Osteoblast (primary cell): ENCODE measurements around the gene COL1A1. TPM values are rescaled to one million over a fixed set of nuclear protein-coding genes. Genes with fewer than 3 reads are reported as not detected.

Source experiments
- DNase-seq: peaks from one replicate; pipeline ENCODE4 v3.0.0; 2011; ENCODE audit warnings: low spot score, mixed read lengths; ENCODE audit not compliant: insufficient read length; ENCODE audit errors: missing footprints
- H2AFZ ChIP-seq: 2 replicates; pipeline ENCODE4 v1.6.0; 2011; ENCODE audit warnings: mild to moderate bottlenecking, low read length
- H3K27ac ChIP-seq: 2 replicates; pipeline ENCODE4 v1.5.1; 2011; ENCODE audit warnings: mild to moderate bottlenecking, low read depth, low read length, moderate library complexity
- H3K27me3 ChIP-seq: 2 replicates; pipeline ENCODE4 v1.6.0; 2012; ENCODE audit warnings: mild to moderate bottlenecking, control low read depth, inconsistent platforms, low read length, moderate library complexity; ENCODE audit not compliant: insufficient read depth
- H3K36me3 ChIP-seq: 2 replicates; pipeline ENCODE4 v1.5.1; 2011; ENCODE audit warnings: mild to moderate bottlenecking, low read length, control low read depth, moderate library complexity; ENCODE audit not compliant: insufficient read depth
- H3K4me1 ChIP-seq: 2 replicates; pipeline ENCODE4 v1.5.1; 2011; ENCODE audit warnings: mild to moderate bottlenecking, low read length, control low read depth, moderate library complexity; ENCODE audit not compliant: insufficient read depth
- H3K4me2 ChIP-seq: 2 replicates; pipeline ENCODE4 v1.6.0; 2011; ENCODE audit warnings: mild to moderate bottlenecking, low read length; ENCODE audit not compliant: insufficient read depth
- H3K4me3 ChIP-seq: fragments of 200-600 bp; sonication (generic); 3 replicates; pipeline ENCODE4 v1.5.1; 2012; ENCODE audit warnings: mild to moderate bottlenecking, low read length, inconsistent platforms; ENCODE audit not compliant: insufficient read depth
- H3K79me2 ChIP-seq: 2 replicates; pipeline ENCODE4 v1.6.0; 2012; ENCODE audit warnings: mild to moderate bottlenecking, low read length, control low read depth, inconsistent platforms; ENCODE audit not compliant: insufficient read depth
- H3K9me3 ChIP-seq: 2 replicates; pipeline ENCODE4 v1.5.1; 2011; ENCODE audit warnings: low read depth, low read length, control low read depth
- H4K20me1 ChIP-seq: 2 replicates; pipeline ENCODE4 v1.6.0; 2012; ENCODE audit warnings: mild to moderate bottlenecking, low read length, control low read depth; ENCODE audit not compliant: insufficient read depth
- total RNA-seq: library from RNA; depleted of rRNA; stranded (reverse); fragments of >200 nt; gene quantifications from 2 replicates; pipeline ENCODE4 v1.2.3, GENCODE V29; 2012
- TF ChIP-seq, protein P1 (sequence below): IDR thresholded peaks from 2 replicates; pipeline ENCODE4 v1.5.1; 2011; ENCODE audit warnings: mild to moderate bottlenecking, low read depth, low read length, moderate library complexity; ENCODE audit errors: extremely low read depth

COL1A1 gene
- 6,718 and 8,987 TPM in 2 replicates for total RNA-seq

DNA sequence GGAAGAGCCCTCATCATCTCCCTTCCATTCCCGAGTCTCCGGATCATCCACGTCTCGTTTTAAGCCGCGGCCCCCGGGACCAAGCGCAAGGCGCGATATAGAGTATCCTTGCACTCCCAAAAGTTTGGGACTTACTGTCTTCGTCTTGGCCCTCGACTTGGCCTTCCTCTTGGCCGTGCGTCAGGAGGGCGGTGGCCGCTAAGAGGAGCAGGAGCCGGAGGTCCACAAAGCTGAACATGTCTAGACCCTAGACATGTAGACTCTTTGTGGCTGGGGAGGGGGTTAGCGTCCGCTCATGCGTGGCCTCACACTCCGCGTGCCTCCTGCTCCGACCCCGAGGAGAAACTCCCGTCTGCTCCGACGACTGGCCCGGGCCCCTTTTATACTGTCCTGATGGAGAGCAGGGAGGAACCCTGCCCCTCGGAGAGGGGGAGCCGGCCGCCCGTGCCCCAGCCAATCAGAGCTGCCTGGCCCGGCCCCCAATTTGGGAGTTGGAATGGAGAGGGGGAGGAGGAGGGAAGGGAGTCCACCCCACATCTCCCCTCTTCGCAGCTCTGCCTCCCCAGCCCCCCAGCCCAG is at the start of gene COL1A1:
COL1A1 (minus strand) TSS at position 356 of the 579 bp plus-strand sequence; CDS start at position 238, 118 bp downstream.
- Histone ChIP-seq H3K9me3 (no peaks in the 10 kb centered on the region), H3K4me2 (peak within 1 kb of the TSS; percentile 86), H3K79me2 (peaks cover 64% of the 10 kb centered on the region), H3K27ac (peak within 1 kb of the TSS; percentile 96), H3K27me3 (no peaks in the 10 kb centered on the region), H4K20me1 (peaks cover 46% of the 10 kb centered on the region), H3K4me1 (peaks cover 70% of the 10 kb centered on the region), H2AFZ (no peak within 1 kb of the TSS), H3K4me3 (peak within 1 kb of the TSS; percentile 99), H3K36me3 (peaks cover 35% of the 10 kb centered on the region)
- DNase-seq, result peak; percentile 99
- TF ChIP-seq, protein P1, sequence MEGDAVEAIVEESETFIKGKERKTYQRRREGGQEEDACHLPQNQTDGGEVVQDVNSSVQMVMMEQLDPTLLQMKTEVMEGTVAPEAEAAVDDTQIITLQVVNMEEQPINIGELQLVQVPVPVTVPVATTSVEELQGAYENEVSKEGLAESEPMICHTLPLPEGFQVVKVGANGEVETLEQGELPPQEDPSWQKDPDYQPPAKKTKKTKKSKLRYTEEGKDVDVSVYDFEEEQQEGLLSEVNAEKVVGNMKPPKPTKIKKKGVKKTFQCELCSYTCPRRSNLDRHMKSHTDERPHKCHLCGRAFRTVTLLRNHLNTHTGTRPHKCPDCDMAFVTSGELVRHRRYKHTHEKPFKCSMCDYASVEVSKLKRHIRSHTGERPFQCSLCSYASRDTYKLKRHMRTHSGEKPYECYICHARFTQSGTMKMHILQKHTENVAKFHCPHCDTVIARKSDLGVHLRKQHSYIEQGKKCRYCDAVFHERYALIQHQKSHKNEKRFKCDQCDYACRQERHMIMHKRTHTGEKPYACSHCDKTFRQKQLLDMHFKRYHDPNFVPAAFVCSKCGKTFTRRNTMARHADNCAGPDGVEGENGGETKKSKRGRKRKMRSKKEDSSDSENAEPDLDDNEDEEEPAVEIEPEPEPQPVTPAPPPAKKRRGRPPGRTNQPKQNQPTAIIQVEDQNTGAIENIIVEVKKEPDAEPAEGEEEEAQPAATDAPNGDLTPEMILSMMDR, result no peak

DNA sequence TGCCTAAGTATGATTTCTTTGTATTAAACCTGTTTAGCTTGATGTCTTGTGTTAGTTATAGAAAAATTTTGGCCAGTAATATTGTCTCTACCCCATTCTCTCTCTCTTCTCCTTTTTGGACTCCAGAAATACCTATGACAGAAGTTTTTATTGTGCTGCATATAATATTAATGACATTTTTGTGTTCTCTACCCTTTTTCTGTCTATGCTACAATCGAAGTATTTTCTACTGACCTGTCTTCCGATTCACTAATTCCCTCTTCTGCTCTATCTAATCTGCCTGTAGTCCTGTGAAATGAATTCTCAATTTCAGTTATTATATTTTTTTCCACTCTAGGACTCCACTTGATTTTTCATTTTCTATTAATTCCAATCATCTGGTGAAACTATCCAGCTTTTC is 46.8 kb upstream of the COL1A1 start:
- Histone ChIP-seq H3K36me3 (no peaks in the 10 kb centered on the region), H3K27ac (no peak overlapping the region), H3K27me3 (no peaks in the 10 kb centered on the region), H3K79me2 (no peaks in the 10 kb centered on the region), H3K4me3 (no peak overlapping the region), H4K20me1 (no peaks in the 10 kb centered on the region), H3K4me2 (no peak overlapping the region), H2AFZ (no peak overlapping the region), H3K4me1 (no peaks in the 10 kb centered on the region), H3K9me3 (no peaks in the 10 kb centered on the region)
- TF ChIP-seq, protein P1, result no peak
- no peak for DNase-seq

DNA sequence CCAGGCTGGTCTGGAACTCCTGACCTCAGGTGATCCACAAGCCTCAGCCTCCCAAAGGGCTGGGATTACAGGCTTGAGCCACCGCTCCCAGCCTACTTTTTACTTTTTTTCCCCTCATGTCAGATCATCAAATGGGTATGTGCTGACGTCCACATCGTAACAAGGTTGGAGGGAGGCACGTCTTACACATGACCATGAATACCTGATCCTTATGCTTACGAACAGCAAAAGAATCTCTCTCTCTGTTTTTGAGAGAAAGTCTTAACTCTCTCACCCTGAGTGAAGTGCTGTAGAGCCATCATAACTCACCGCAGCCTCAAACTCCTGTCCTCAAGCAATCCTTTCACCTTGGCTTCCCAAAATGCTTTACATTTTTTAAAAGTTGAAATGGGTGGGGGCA is 43.3 kb upstream of the COL1A1 start:
- H3K27me3 ChIP-seq, result no peaks in the 10 kb centered on the region
- no peaks in the 10 kb centered on the region for H3K36me3 ChIP-seq
- H3K79me2 ChIP-seq, result no peaks in the 10 kb centered on the region
- no peak overlapping the region for H3K27ac ChIP-seq
- H3K4me3 ChIP-seq, result no peak overlapping the region
- no peaks in the 10 kb centered on the region for H4K20me1 ChIP-seq
- DNase-seq, result no peak
- H2AFZ ChIP-seq, result no peak overlapping the region
- no peak overlapping the region for H3K4me2 ChIP-seq
- H3K9me3 ChIP-seq, result no peaks in the 10 kb centered on the region
- TF ChIP-seq, protein P1, result no peak
- peaks cover 12% of the 10 kb centered on the region for H3K4me1 ChIP-seq

DNA sequence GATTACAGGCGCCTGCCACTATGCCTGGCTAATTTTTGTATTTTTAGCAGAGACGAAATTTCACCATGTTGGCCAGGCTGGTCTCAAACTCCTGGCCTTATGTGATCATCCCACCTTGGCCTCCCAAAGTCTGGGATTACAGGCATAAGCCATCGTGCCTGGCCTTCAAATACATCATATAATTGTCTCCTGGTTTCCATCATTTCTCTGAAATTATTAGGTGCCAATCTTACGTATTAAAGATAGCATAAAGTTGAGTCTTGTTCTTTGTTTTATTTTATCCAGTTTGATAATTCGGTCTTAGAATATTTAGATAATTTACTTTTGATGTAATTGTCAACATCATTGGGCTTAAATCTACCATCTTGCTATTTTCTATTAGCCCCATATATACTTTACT is 40.0 kb upstream of the COL1A1 start:
- Histone ChIP-seq H3K4me2 (no peak overlapping the region), H4K20me1 (no peaks in the 10 kb centered on the region), H2AFZ (no peak overlapping the region), H3K4me1 (peaks cover 25% of the 10 kb centered on the region), H3K36me3 (no peaks in the 10 kb centered on the region), H3K79me2 (no peaks in the 10 kb centered on the region), H3K9me3 (no peaks in the 10 kb centered on the region), H3K27ac (no peak overlapping the region), H3K27me3 (no peaks in the 10 kb centered on the region), H3K4me3 (no peak overlapping the region)
- TF ChIP-seq, protein P1, result no peak
- no peak for DNase-seq
